Neural cell (in vitro differentiated cells): Measurements from ENCODE around the gene FLYWCH1. TPM values are rescaled to one million over a fixed set of nuclear protein-coding genes. Genes with fewer than 3 reads are reported as not detected.

Source experiments
- H2AFZ ChIP-seq: fragments of 200-600, 300-800 bp; sonication (generic), shearing (Covaris generic); 2 replicates; pipeline ENCODE4 v1.6.0; 2014; ENCODE audit warnings: low read depth, mild to moderate bottlenecking, antibody characterized with exemption, low read length, moderate library complexity
- H3F3A ChIP-seq: fragments of 200-600 bp; shearing (Covaris generic); 2 replicates; pipeline ENCODE4 v1.6.1; 2016; ENCODE audit warnings: mild to moderate bottlenecking, moderate library complexity, mixed read lengths, antibody characterized with exemption, low read length; ENCODE audit not compliant: insufficient read depth, poor library complexity, severe bottlenecking
- H3K27ac ChIP-seq: fragments of 200-600, 300-800 bp; sonication (generic), shearing (Covaris generic); 2 replicates; pipeline ENCODE4 v1.5.1; 2014; ENCODE audit warnings: mild to moderate bottlenecking, low read length, moderate library complexity
- H3K27me3 ChIP-seq: fragments of 300-800, 200-600 bp; sonication (generic), shearing (Covaris generic); 2 replicates; pipeline ENCODE4 v1.6.0; 2014; ENCODE audit warnings: mild to moderate bottlenecking, low read depth, low read length, moderate library complexity; ENCODE audit not compliant: insufficient read depth
- H3K36me3 ChIP-seq: fragments of 300-800, 200-600 bp; sonication (generic), shearing (Covaris generic); 2 replicates; pipeline ENCODE4 v1.5.1; 2014; ENCODE audit warnings: mild to moderate bottlenecking, antibody characterized with exemption, low read length, moderate library complexity; ENCODE audit not compliant: insufficient read depth
- H3K4me2 ChIP-seq: fragments of 300-800, 200-600 bp; sonication (generic), shearing (Covaris generic); 2 replicates; pipeline ENCODE4 v1.6.0; 2014; ENCODE audit warnings: mild to moderate bottlenecking, low read length
- H3K4me3 ChIP-seq: fragments of 300-800, 200-600 bp; sonication (generic), shearing (Covaris generic); 2 replicates; pipeline ENCODE4 v1.5.1; 2014; ENCODE audit warnings: mild to moderate bottlenecking, low read length, moderate library complexity
- H3K79me2 ChIP-seq: fragments of 200-600 bp; shearing (Covaris generic); replicated peaks from 2 replicates; pipeline ENCODE4 v1.6.0; 2014; ENCODE audit warnings: mild to moderate bottlenecking, low read length, moderate library complexity; ENCODE audit not compliant: insufficient read depth
- H3K9ac ChIP-seq: fragments of 300-800, 200-600 bp; sonication (generic), shearing (Covaris generic); 2 replicates; pipeline ENCODE4 v1.6.1; 2016; ENCODE audit warnings: mild to moderate bottlenecking, low read length, mixed read lengths
- H3K9me2 ChIP-seq: fragments of 200-600 bp; shearing (Covaris generic); 2 replicates; pipeline ENCODE4 v1.6.1; 2016; ENCODE audit warnings: mild to moderate bottlenecking, low read length, mixed read lengths; ENCODE audit not compliant: insufficient read depth
- H3K9me3 ChIP-seq: fragments of 200-600, 300-800 bp; sonication (generic), shearing (Covaris generic); 2 replicates; pipeline ENCODE4 v1.6.1; 2016; ENCODE audit warnings: mild to moderate bottlenecking, mixed run types, low read length, moderate library complexity, mixed read lengths
- H4K20me1 ChIP-seq: fragments of 200-600 bp; shearing (Covaris generic); 2 replicates; pipeline ENCODE4 v1.6.1; 2016; ENCODE audit warnings: mild to moderate bottlenecking, mixed run types; ENCODE audit not compliant: insufficient read depth
- CTCF ChIP-seq: fragments of 450-650 bp; IDR thresholded peaks from 2 replicates; pipeline ENCODE4 v1.5.1; 2014; ENCODE audit warnings: antibody characterized with exemption, mild to moderate bottlenecking, moderate library complexity; ENCODE audit not compliant: poor library complexity, severe bottlenecking
- EP300 ChIP-seq: fragments of 450-650 bp; conservative IDR thresholded peaks from 2 replicates; pipeline ENCODE4 v1.6.1; 2014; ENCODE audit warnings: antibody characterized with exemption, mild to moderate bottlenecking, moderate library complexity; ENCODE audit not compliant: poor library complexity, severe bottlenecking
- EZH2 ChIP-seq: fragments of 200-600, 300-800 bp; shearing (Covaris generic), sonication (generic); IDR thresholded peaks from 2 replicates; pipeline ENCODE4 v1.6.1; 2014; ENCODE audit warnings: antibody characterized with exemption, low read length, borderline replicate concordance, mild to moderate bottlenecking; ENCODE audit not compliant: insufficient read depth, poor library complexity, severe bottlenecking
- MXI1 ChIP-seq: fragments of 450-650 bp; conservative IDR thresholded peaks from 2 replicates; pipeline ENCODE4 v1.6.1; 2014; ENCODE audit warnings: antibody characterized with exemption, mild to moderate bottlenecking; ENCODE audit not compliant: poor library complexity, severe bottlenecking
- POLR2AphosphoS5 ChIP-seq: IDR thresholded peaks from 2 replicates; pipeline ENCODE4 v1.6.1; 2012
- RAD21 ChIP-seq: fragments of 450-650 bp; conservative IDR thresholded peaks from 2 replicates; pipeline ENCODE4 v1.6.1; 2014; ENCODE audit warnings: antibody characterized with exemption, mild to moderate bottlenecking, moderate library complexity
- REST ChIP-seq: IDR thresholded peaks from 2 replicates; pipeline ENCODE4 v1.6.1; 2012; ENCODE audit warnings: borderline replicate concordance
- SMC3 ChIP-seq: fragments of 450-650 bp; conservative IDR thresholded peaks from 2 replicates; pipeline ENCODE4 v1.6.1; 2014; ENCODE audit warnings: antibody characterized with exemption, mild to moderate bottlenecking, moderate library complexity; ENCODE audit not compliant: poor library complexity
- TAF1 ChIP-seq: IDR thresholded peaks from 2 replicates; pipeline ENCODE4 v1.6.1; 2012; ENCODE audit warnings: low read depth
- polyA plus RNA-seq: library from polyadenylated mRNA; depleted of rRNA; stranded (reverse); fragments of >200 nt; gene quantifications from 2 replicates; pipeline ENCODE4 v1.2.3, GENCODE V29; 2014

Gene FLYWCH1
- polyA plus RNA-seq, 1 donor from 2014 or later: 33.0 TPM

DNA sequence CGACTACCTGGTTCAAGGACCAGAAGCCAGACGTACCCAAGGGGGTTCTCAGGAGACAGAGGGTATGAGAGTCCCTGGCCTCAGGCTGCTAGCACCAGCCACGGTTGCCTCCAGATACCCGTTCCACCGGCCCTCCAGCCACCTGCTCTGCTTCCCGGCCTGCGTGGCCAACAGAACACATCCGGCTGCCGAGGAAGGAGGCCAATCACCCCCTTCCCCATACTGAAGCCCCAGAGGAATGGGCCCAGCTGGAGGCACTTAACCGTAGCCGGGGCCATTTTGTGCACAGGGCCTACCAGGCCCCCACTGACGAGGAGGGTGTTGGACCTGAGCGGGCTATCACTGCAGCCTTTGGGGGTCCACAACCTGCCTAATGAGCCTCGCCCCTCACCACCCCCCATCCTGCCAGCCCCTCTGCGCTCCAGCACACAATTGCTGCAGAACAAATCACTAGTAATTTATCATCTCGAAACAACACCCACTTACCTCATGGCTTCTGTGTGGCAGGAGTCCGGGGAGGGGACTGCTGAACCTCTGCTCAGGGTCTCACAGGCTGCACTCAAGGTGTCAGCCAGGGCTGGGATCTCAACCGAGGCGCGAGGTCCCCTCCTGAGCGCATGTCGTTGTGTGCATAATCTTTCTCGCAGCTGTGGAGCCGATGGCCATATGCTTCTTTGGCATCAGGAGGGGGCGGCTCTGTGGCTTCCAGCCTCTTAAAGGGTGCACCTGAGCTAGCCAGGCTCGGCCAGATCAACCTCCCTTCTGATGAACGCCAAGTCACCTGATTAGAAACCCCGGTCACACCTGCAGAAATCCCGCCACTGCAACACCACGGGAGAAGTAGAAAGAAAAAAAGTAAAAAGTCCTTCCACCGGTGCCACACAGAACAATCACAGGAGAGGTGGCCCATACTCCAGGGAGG is 42.2 kb downstream of the FLYWCH1 start:
- no peak overlapping the region for H2AFZ ChIP-seq
- no peaks in the 10 kb centered on the region for H3K79me2 ChIP-seq
- no peaks in the 10 kb centered on the region for H3K9me2 ChIP-seq
- no peaks in the 10 kb centered on the region for H3F3A ChIP-seq
- H3K4me2 ChIP-seq: no peak overlapping the region
- no peak overlapping the region for H3K27ac ChIP-seq
- TF ChIP-seq MXI1: no peak
- no peak for TF ChIP-seq CTCF
- no peak for TF ChIP-seq TAF1
- no peak for TF ChIP-seq EZH2
- no peak for TF ChIP-seq RAD21
- TF ChIP-seq REST: no peak
- no peak for TF ChIP-seq EP300
- TF ChIP-seq SMC3: no peak
- no peak for TF ChIP-seq POLR2AphosphoS5
- H3K9ac ChIP-seq: no peak overlapping the region
- no peaks in the 10 kb centered on the region for H3K27me3 ChIP-seq
- H4K20me1 ChIP-seq: no peaks in the 10 kb centered on the region
- no peak overlapping the region for H3K4me3 ChIP-seq
- H3K9me3 ChIP-seq: no peaks in the 10 kb centered on the region
- no peaks in the 10 kb centered on the region for H3K36me3 ChIP-seq

DNA sequence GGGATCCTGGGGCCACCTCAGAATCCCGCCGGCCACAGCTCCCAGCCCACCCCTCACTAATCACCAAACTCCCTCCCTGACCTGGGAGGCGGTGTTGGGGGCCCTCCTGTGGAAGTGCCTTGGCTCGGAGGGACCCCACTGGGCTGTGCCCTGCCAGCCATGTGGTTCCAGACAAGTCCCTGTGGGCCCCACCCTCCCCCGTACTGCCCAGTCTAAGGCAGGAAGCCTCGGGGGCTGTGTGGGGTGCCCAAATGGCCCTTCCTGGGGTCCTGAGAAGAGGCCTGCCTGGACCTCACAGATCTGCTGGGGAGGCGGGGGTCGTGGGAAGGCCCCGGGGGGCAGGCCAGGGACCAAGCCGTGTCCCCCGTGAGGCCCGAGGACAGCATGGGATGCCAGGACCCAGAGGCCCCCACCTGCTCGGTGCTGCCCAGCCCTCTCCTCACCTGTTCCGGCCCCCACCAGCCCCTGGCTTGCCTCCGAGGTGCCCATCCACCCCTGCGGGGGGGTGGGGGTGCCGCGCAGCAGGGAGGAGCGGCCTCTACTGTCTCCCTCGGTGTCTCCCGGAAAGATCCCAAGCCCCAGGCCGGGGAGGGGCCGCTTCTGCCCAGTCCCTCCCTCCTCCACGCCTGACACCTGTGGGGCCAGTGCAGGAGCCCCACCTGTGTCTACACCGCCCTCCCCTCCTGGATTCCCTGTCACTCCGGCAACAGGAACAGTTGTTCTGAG is 43.1 kb downstream of the FLYWCH1 start:
- Histone ChIP-seq H3K79me2 (no peaks in the 10 kb centered on the region), H3K4me3 (no peak overlapping the region), H3K9ac (no peak overlapping the region), H3K36me3 (no peaks in the 10 kb centered on the region), H4K20me1 (no peaks in the 10 kb centered on the region), H3K27me3 (no peaks in the 10 kb centered on the region), H3K9me2 (no peaks in the 10 kb centered on the region), H3K9me3 (no peaks in the 10 kb centered on the region), H3F3A (no peaks in the 10 kb centered on the region), H3K27ac (no peak overlapping the region), H2AFZ (no peak overlapping the region), H3K4me2 (no peak overlapping the region)
- TF ChIP-seq RAD21: no peak
- no peak for TF ChIP-seq MXI1
- TF ChIP-seq SMC3: no peak
- TF ChIP-seq CTCF: no peak
